GM21367 (cell line): ENCODE data around the gene CPNE2.

Source experiments
- ATAC-seq: cut with Tn5 transposase; IDR thresholded peaks from one replicate; pipeline ENCODE4 v1.9.1; 2021; ENCODE audit not compliant: unreplicated experiment

Gene CPNE2

DNA sequence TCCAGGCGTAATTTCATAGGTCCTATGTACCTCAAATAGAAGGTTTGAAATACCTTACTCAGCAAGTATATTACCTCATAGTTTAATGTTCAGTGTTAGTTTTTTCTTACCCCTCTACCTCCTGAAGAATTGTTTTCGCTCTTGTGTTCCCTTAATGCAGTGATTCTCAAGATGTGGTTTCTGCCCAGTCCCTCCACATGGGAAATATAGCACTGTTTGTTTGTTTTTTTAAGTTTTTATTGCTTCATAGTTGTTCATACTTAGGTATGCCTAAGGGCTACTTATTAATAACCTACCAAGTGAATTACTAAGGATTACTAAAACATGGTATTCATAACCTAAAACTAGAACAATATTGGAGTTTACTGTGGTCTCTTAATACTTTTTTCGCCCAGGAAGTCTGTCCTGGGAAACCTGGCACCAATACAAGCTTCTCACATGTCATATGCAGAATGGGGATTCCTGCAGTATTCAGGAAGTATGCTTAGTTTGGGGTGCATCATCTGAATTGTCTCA is 98.7 kb downstream of the CPNE2 start:
- no peak for ATAC-seq

DNA sequence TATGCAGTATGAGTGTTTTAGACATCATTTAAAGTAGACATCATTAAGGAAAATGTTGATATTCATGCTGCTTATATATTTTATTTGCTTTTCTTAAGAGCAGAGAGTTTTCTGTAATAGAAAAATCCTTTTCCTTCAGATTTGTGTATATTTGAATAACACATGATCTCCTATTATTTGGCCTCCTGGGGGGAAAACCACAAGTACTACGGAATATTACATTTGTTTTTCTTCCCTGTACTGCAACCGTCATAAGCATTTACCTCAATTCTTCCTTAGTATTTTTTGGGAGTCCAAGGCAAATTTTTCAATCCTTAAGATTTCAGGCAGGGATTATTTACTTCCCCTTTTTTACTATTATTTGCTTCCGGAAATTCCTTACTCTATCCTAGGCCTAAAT is 99.8 kb downstream of the CPNE2 start:
- ATAC-seq, result no peak

DNA sequence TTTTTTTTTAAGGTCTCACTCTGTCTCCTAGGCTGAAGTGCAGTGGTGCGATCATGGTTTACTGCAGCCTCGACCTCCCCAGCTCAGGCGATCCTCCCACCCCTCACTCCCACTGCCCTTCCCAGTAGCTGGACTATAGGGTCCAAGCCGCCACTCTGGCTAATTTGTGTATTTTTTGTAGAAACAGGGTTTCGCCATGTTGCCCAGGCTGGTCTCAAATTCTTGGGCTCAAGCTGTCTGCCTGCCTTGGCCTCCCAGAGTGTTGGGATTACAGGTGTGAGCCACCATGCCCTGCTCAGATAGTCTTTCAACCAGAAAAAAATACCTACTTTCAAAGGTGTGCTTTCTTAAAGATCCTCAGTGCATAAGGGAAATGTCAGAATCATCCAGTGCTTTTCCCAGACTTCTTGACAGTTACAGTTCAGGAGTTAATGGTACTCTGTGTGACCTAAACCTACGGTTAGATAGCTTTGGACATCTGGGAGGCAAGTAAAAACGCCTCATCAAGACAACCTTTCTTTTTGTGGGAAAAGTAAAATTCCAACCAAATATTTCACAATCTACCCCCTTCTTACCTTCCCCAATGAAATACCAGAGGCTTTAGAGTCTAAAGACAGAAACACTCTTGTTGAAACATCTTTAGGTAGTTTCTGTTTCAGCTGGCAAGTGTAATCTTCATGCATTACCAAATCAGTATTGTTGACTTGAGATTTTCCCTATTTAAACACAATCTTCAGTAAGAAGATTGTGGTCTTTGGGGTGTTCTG is 100.5 kb downstream of the CPNE2 start:
- ATAC-seq, result no peak

DNA sequence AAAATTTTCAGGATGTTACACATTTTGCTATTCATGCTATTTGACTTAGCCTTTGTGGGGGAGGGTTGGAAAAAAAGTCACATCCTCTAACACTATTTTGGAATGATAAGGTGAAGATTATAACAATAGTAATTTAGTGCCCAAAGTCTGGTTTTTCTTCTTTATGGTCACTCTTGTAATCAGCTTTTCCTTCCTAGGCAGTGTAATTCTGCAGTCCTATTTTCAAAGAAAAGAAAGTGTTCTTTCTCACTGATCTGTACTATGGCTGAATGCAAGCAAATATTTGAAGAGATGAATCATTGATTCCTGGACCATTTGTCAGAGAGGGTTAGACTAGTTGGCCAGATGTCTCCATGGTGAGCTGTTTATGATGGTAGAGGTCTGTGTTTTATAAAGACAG is 102.1 kb downstream of the CPNE2 start:
- no peak for ATAC-seq

DNA sequence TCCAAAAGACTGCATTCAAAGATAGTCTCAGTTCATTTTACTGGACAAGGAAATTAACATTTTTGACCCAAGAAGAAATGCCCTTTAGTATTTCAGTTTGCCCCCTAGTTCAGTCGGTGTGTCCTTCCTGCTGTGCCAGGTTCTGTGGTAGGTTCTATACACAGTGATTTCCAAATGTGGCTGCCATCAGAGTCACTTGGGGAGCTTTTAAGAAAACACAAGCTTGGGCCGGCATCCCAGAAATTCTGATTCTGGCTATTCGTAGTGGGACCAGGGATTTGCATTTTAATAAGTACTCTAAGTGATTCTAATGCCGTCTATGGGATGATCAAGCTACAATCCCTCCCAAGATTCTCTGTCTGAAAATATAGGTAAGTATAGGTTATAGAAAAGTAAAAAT is 103.9 kb downstream of the CPNE2 start:
- ATAC-seq, result no peak

DNA sequence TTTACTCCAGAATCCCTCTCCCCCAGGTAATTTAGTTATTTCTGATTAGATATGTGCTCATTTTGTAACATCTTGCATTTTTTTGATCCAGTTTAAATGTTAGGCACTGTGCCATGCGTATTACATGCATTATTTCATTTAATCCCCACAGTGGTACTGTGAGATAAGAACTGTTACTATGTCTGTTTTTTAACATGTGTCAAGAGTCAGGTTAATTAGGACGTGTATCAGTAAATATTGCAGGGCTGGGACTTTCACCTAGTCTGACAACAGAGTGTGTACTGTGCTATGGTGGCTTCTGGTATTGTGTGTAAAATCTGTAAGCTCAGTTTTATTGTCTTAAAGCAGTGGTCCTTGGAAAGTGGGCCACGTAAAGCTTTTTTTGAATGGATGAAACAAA is 104.4 kb downstream of the CPNE2 start:
- no peak for ATAC-seq
